NCI-H524 treated with DMSO at 0.1 percent for 48 hours (cell line): ENCODE measurements around the gene FOXD1.
A peak's percentile ranks its signal among the peaks of the same experiment; 100 is the strongest.
"Not testable (repeated sequence)": the region's sequence is repeated elsewhere in the genome, so short reads cannot be mapped to it uniquely, and the experiment has no call there.

Experiments used
- DNase-seq: peaks from one replicate; lab custom pipeline; 2025; lab: John Stamatoyannopoulos, UW

FOXD1 gene

GRCh38 chr5:73448463-73449136, at the start of gene FOXD1:
FOXD1 (minus strand) TSS chr5:73448777; CDS start chr5:73448362, 415 bp downstream.
- DNase-seq, result peak; percentile 35

GRCh38 chr5:73497497-73498056, 49.0 kb upstream of the FOXD1 start:
- no peak for DNase-seq

- peak; percentile 67 for DNase-seq
Measured at GRCh38 chr5:73496984-73497457, 48.4 kb upstream of the FOXD1 start.

- DNase-seq, result no peak
Measured at GRCh38 chr5:73495772-73496335, 47.3 kb upstream of the FOXD1 start.

- DNase-seq, result no peak
Measured at GRCh38 chr5:73494721-73495120, 46.1 kb upstream of the FOXD1 start.

GRCh38 chr5:73493421-73493820, 44.8 kb upstream of the FOXD1 start:
- no peak for DNase-seq

- DNase-seq, result no peak
Measured at GRCh38 chr5:73491155-73491554, 42.6 kb upstream of the FOXD1 start.

- DNase-seq, result no peak
Measured at GRCh38 chr5:73490088-73490487, 41.5 kb upstream of the FOXD1 start.

GRCh38 chr5:73488806-73489205, 40.2 kb upstream of the FOXD1 start:
- DNase-seq, result no peak

GRCh38 chr5:73487815-73488214, 39.2 kb upstream of the FOXD1 start:
- DNase-seq, result no peak

- DNase-seq, result not testable (repeated sequence)
Measured at GRCh38 chr5:73487257-73487656, 38.7 kb upstream of the FOXD1 start.

- no peak for DNase-seq
Measured at GRCh38 chr5:73486119-73486899, 37.7 kb upstream of the FOXD1 start.

GRCh38 chr5:73485715-73486114, 37.1 kb upstream of the FOXD1 start:
- no peak for DNase-seq

- DNase-seq, result no peak
Measured at GRCh38 chr5:73484511-73484910, 35.9 kb upstream of the FOXD1 start.

- DNase-seq, result no peak
Measured at GRCh38 chr5:73483676-73484075, 35.1 kb upstream of the FOXD1 start.

GRCh38 chr5:73482383-73483136, 34.0 kb upstream of the FOXD1 start:
- no peak for DNase-seq

- DNase-seq, result no peak
Measured at GRCh38 chr5:73480500-73480899, 31.9 kb upstream of the FOXD1 start.

GRCh38 chr5:73472116-73472515, 23.5 kb upstream of the FOXD1 start:
- DNase-seq, result no peak

- DNase-seq, result no peak
Measured at GRCh38 chr5:73471654-73472053, 23.1 kb upstream of the FOXD1 start.

GRCh38 chr5:73469878-73470277, 21.3 kb upstream of the FOXD1 start:
- DNase-seq, result no peak

- DNase-seq, result not testable (repeated sequence)
Measured at GRCh38 chr5:73468638-73469037, 20.1 kb upstream of the FOXD1 start.
